ENCODE data around the gene BLVRA. TPM values are rescaled to one million over a fixed set of nuclear protein-coding genes. Genes with fewer than 3 reads are reported as not detected.
"Not testable (repeated sequence)": the region's sequence is repeated elsewhere in the genome, so short reads cannot be mapped to it uniquely, and the experiment has no call there.

The BLVRA gene
- total RNA-seq, 4 donors from 2014 or later: 84.8 to 102 (median 92.8) TPM

- TF ChIP-seq POLR2AphosphoS5 (IDR thresholded peaks at IDR 0.05) (no peak), EP300 (IDR thresholded peaks at IDR 0.05) (no peak), POLR2A (IDR thresholded peaks at IDR 0.05; ENCODE audit: low read depth) (no peak)
- TF ChIP-seq, protein P1, sequence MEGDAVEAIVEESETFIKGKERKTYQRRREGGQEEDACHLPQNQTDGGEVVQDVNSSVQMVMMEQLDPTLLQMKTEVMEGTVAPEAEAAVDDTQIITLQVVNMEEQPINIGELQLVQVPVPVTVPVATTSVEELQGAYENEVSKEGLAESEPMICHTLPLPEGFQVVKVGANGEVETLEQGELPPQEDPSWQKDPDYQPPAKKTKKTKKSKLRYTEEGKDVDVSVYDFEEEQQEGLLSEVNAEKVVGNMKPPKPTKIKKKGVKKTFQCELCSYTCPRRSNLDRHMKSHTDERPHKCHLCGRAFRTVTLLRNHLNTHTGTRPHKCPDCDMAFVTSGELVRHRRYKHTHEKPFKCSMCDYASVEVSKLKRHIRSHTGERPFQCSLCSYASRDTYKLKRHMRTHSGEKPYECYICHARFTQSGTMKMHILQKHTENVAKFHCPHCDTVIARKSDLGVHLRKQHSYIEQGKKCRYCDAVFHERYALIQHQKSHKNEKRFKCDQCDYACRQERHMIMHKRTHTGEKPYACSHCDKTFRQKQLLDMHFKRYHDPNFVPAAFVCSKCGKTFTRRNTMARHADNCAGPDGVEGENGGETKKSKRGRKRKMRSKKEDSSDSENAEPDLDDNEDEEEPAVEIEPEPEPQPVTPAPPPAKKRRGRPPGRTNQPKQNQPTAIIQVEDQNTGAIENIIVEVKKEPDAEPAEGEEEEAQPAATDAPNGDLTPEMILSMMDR (IDR thresholded peaks at IDR 0.05): no peak
- intact Hi-C loops (cut with DNase I): no loop called here
- DNase-seq (ENCODE audit: extremely low spot score): no peak
Observed at GRCh38 chr7:43771128-43771527, 12.6 kb downstream of the BLVRA start.

DNA sequence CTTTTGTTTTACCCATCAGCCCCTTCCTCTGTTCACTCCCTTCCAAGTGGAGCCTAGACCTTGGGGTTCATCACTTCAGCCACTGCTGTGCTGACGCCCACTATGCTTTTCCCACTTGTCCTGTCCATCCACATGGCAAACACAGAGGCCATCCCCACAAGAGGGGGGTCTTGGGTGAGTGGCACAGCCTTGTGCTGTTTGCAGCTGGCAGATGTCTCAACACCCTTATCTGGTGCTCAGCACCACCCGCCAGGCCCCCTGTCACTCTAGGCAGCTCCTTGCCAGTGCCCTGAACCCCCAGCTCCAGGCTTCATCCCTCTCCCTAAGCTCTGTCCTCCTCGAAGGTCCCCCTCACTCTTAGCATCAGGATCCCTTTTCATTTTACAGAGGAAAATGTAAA lies 13.1 kb downstream of the BLVRA start:
- 69% methylated on average over 3 of the region's 3 CpGs for WGBS
- DNase-seq (ENCODE audit: extremely low spot score): no peak
- no peaks in the 10 kb centered on the region for H3K9me3 ChIP-seq
- no peak overlapping the region for H3K4me3 ChIP-seq
- H3K27ac ChIP-seq (replicated peaks in 1 of 4): no peak overlapping the region
- intact Hi-C loops (cut with DNase I): no loop called here
- peaks cover 7 to 25% (median 18%) of the 10 kb centered on the region in 4 donors for H3K36me3 ChIP-seq
- no peaks in the 10 kb centered on the region for H3K27me3 ChIP-seq
- peaks cover 0 to 8% (median 0%) of the 10 kb centered on the region in 4 donors for H3K4me1 ChIP-seq
- no peak for TF ChIP-seq POLR2AphosphoS5 (IDR thresholded peaks at IDR 0.05)
- TF ChIP-seq POLR2A (IDR thresholded peaks at IDR 0.05; ENCODE audit: low read depth): no peak
- TF ChIP-seq, protein P1 (IDR thresholded peaks at IDR 0.05): no peak
- TF ChIP-seq EP300 (IDR thresholded peaks at IDR 0.05): no peak

More at GRCh38 chr7:43771128-43771527, 12.6 kb downstream of the BLVRA start:
- no peaks in the 10 kb centered on the region for H3K27me3 ChIP-seq
- H3K4me3 ChIP-seq: no peak overlapping the region
- peaks cover 0 to 8% (median 0%) of the 10 kb centered on the region in 4 donors for H3K4me1 ChIP-seq
- 69% methylated on average over 3 of the region's 3 CpGs for WGBS
- H3K27ac ChIP-seq (replicated peaks in 1 of 4): no peak overlapping the region
- no peaks in the 10 kb centered on the region for H3K9me3 ChIP-seq
- H3K36me3 ChIP-seq: peaks cover 7 to 25% (median 18%) of the 10 kb centered on the region in 4 donors

- peaks cover 7 to 20% (median 18%) of the 10 kb centered on the region in 4 donors for H3K36me3 ChIP-seq
- intact Hi-C loops (cut with DNase I); H3K27ac ChIP-seq (replicated peaks in 1 of 4); H3K9me3 ChIP-seq; H3K27me3 ChIP-seq; H3K4me1 ChIP-seq; H3K4me3 ChIP-seq; DNase-seq (ENCODE audit: extremely low spot score): not testable (repeated sequence)
- WGBS: 95% methylated on average over 4 of the region's 6 CpGs
Observed at GRCh38 chr7:43773268-43773667, 14.8 kb downstream of the BLVRA start.

- H3K27ac ChIP-seq (replicated peaks in 1 of 4); H3K27me3 ChIP-seq; intact Hi-C loops (cut with DNase I); DNase-seq (ENCODE audit: extremely low spot score); H3K9me3 ChIP-seq; H3K4me1 ChIP-seq; H3K4me3 ChIP-seq: not testable (repeated sequence)
- 97% methylated on average over 2 of the region's 2 CpGs for WGBS
- H3K36me3 ChIP-seq: peaks cover 7 to 26% (median 24%) of the 10 kb centered on the region in 4 donors
Observed at GRCh38 chr7:43775255-43775654, 16.8 kb downstream of the BLVRA start.

GRCh38 chr7:43778293-43779044 lies 20.0 kb downstream of the BLVRA start:
- H3K27me3 ChIP-seq; DNase-seq (ENCODE audit: extremely low spot score); H3K4me3 ChIP-seq; H3K36me3 ChIP-seq; H3K27ac ChIP-seq (replicated peaks in 1 of 4); intact Hi-C loops (cut with DNase I); H3K9me3 ChIP-seq: not testable (repeated sequence)
- peaks cover 0 to 23% (median 21%) of the 10 kb centered on the region in 4 donors for H3K4me1 ChIP-seq
- 95% methylated on average over 12 of the region's 18 CpGs for WGBS

- intact Hi-C loops (cut with DNase I): no loop called here
- TF ChIP-seq POLR2AphosphoS5 (IDR thresholded peaks at IDR 0.05): no peak
- TF ChIP-seq POLR2A (IDR thresholded peaks at IDR 0.05; ENCODE audit: low read depth): no peak
- TF ChIP-seq EP300 (IDR thresholded peaks at IDR 0.05): no peak
- TF ChIP-seq, protein P1 (IDR thresholded peaks at IDR 0.05): no peak
- Histone ChIP-seq H3K9me3 (no peaks in the 10 kb centered on the region), H3K4me1 (peaks cover 0 to 30% (median 28%) of the 10 kb centered on the region in 4 donors), H3K27me3 (no peaks in the 10 kb centered on the region), H3K27ac (replicated peaks in 1 of 4) (no peak overlapping the region), H3K36me3 (peaks cover 0 to 9% (median 6%) of the 10 kb centered on the region in 4 donors), H3K4me3 (no peak overlapping the region)
- WGBS: 93% methylated on average over 14 of the region's 14 CpGs
- peak; percentile 85 for DNase-seq (ENCODE audit: extremely low spot score)
Observed at GRCh38 chr7:43779045-43779812, 20.7 kb downstream of the BLVRA start.
